Loucy (cell line): ENCODE results near the gene DNM2.
A peak's percentile ranks its signal among the peaks of the same experiment; 100 is the strongest.

Experiments
- H2AFZ ChIP-seq: fragments of 200-600 bp; sonication (generic); 2 replicates; pipeline ENCODE4 v1.6.0; 2016; ENCODE audit warnings: antibody characterized with exemption, mild to moderate bottlenecking, low read length, moderate library complexity
- H3F3A ChIP-seq: fragments of 200-600 bp; 2 replicates; pipeline ENCODE4 v1.6.0; 2016; ENCODE audit warnings: antibody characterized with exemption, low read depth, mild to moderate bottlenecking
- H3K27me3 ChIP-seq: fragments of 200-600 bp; sonication (generic); 2 replicates; pipeline ENCODE4 v1.6.1; 2014; ENCODE audit warnings: low read length, mild to moderate bottlenecking; ENCODE audit not compliant: insufficient read depth, poor library complexity, severe bottlenecking
- H3K36me3 ChIP-seq: fragments of 200-600 bp; sonication (generic); 2 replicates; pipeline ENCODE4 v1.6.1; 2016; ENCODE audit warnings: low read length; ENCODE audit not compliant: insufficient read depth
- H3K4me1 ChIP-seq: fragments of 200-600 bp; sonication (generic); 2 replicates; pipeline ENCODE4 v1.5.1; 2014; ENCODE audit warnings: low read length, mild to moderate bottlenecking; ENCODE audit not compliant: insufficient read depth, poor library complexity, severe bottlenecking
- H3K4me2 ChIP-seq: fragments of 200-600 bp; sonication (generic); 2 replicates; pipeline ENCODE4 v1.6.0; 2014; ENCODE audit warnings: antibody characterized with exemption, low read length, low read depth, mild to moderate bottlenecking; ENCODE audit not compliant: poor library complexity, severe bottlenecking
- H3K4me3 ChIP-seq: fragments of 200-600 bp; sonication (generic); 2 replicates; pipeline ENCODE4 v1.5.1; 2014; ENCODE audit warnings: low read length, mild to moderate bottlenecking, mixed read lengths; ENCODE audit not compliant: poor library complexity, severe bottlenecking
- H3K79me2 ChIP-seq: fragments of 200-600 bp; sonication (generic); 2 replicates; pipeline ENCODE4 v1.6.1; 2014; ENCODE audit warnings: low read length; ENCODE audit not compliant: insufficient read depth
- H3K9ac ChIP-seq: fragments of 200-600 bp; sonication (generic); 2 replicates; pipeline ENCODE4 v1.6.0; 2014; ENCODE audit warnings: mild to moderate bottlenecking, low read depth, low read length, moderate library complexity; ENCODE audit not compliant: poor library complexity, severe bottlenecking
- H3K9me2 ChIP-seq: fragments of 200-600 bp; sonication (generic); replicated peaks from 2 replicates; pipeline ENCODE4 v1.6.1; 2016; ENCODE audit warnings: low read depth, low read length, mixed read lengths
- H3K9me3 ChIP-seq: fragments of 200-600 bp; sonication (generic); 2 replicates; pipeline ENCODE4 v1.6.1; 2014; ENCODE audit warnings: mild to moderate bottlenecking, antibody characterized with exemption, low read length, low read depth; ENCODE audit not compliant: insufficient read depth
- H4K20me1 ChIP-seq: fragments of 200-600 bp; sonication (generic); 2 replicates; pipeline ENCODE4 v1.6.0; 2014; ENCODE audit warnings: antibody characterized with exemption, low read length, mild to moderate bottlenecking; ENCODE audit not compliant: insufficient read depth, poor library complexity, severe bottlenecking
- EZH2phosphoT487 ChIP-seq: fragments of 200-600 bp; IDR thresholded peaks from 2 replicates; pipeline ENCODE4 v1.6.1; 2018; ENCODE audit warnings: antibody characterized with exemption, mild to moderate bottlenecking, moderate library complexity, borderline replicate concordance
- TF ChIP-seq, protein P1 (sequence below): fragments of 200-600 bp; sonication (generic); conservative IDR thresholded peaks from 2 replicates; pipeline ENCODE4 v1.5.1; 2014; ENCODE audit warnings: mild to moderate bottlenecking, antibody characterized with exemption, low read length

The DNM2 gene

GRCh38 chr19:10712754-10713153 is 5.1 kb upstream of the DNM2 start:
- H3K4me1 ChIP-seq: peaks cover 2% of the 10 kb centered on the region
- no peak overlapping the region for H2AFZ ChIP-seq
- no peaks in the 10 kb centered on the region for H3K79me2 ChIP-seq
- H3K27me3 ChIP-seq: no peaks in the 10 kb centered on the region
- no peaks in the 10 kb centered on the region for H3K9me2 ChIP-seq
- no peaks in the 10 kb centered on the region for H4K20me1 ChIP-seq
- H3K9ac ChIP-seq: no peak overlapping the region
- H3K4me2 ChIP-seq: no peak overlapping the region
- H3K4me3 ChIP-seq: no peak overlapping the region
- H3K9me3 ChIP-seq: no peaks in the 10 kb centered on the region
- no peaks in the 10 kb centered on the region for H3K36me3 ChIP-seq
- TF ChIP-seq, protein P1, sequence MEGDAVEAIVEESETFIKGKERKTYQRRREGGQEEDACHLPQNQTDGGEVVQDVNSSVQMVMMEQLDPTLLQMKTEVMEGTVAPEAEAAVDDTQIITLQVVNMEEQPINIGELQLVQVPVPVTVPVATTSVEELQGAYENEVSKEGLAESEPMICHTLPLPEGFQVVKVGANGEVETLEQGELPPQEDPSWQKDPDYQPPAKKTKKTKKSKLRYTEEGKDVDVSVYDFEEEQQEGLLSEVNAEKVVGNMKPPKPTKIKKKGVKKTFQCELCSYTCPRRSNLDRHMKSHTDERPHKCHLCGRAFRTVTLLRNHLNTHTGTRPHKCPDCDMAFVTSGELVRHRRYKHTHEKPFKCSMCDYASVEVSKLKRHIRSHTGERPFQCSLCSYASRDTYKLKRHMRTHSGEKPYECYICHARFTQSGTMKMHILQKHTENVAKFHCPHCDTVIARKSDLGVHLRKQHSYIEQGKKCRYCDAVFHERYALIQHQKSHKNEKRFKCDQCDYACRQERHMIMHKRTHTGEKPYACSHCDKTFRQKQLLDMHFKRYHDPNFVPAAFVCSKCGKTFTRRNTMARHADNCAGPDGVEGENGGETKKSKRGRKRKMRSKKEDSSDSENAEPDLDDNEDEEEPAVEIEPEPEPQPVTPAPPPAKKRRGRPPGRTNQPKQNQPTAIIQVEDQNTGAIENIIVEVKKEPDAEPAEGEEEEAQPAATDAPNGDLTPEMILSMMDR: no peak
- TF ChIP-seq EZH2phosphoT487: no peak
- H3F3A ChIP-seq: no peaks in the 10 kb centered on the region

- no peak for TF ChIP-seq EZH2phosphoT487
- TF ChIP-seq, protein P1: no peak
- Histone ChIP-seq H3K79me2 (peaks cover 4% of the 10 kb centered on the region), H3K4me3 (no peak overlapping the region), H3K9me2 (no peaks in the 10 kb centered on the region), H3K9ac (no peak overlapping the region), H4K20me1 (peaks cover 3% of the 10 kb centered on the region), H3K9me3 (no peaks in the 10 kb centered on the region), H3K4me2 (no peak overlapping the region), H3K4me1 (peaks cover 2% of the 10 kb centered on the region), H3F3A (no peaks in the 10 kb centered on the region), H3K36me3 (no peaks in the 10 kb centered on the region), H3K27me3 (no peaks in the 10 kb centered on the region), H2AFZ (no peak overlapping the region)
Observed at GRCh38 chr19:10713317-10713716, 4.6 kb upstream of the DNM2 start.

DNA sequence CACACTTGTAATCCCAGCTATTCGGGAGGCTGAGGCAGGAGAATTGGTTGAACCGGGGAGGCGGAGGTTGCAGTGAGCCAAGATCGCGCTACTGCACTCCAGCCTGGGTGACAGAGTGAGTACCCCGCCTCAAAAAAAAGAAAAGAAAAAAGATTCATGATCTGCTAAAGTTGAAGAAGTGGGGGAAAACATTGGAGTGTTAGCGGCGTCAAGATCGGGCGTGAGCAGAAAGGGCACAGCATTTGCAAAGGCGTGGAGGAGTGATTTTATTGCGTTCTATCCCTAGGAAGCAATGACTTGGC is 874 bp upstream of the DNM2 start:
- Histone ChIP-seq H4K20me1 (peaks cover 39% of the 10 kb centered on the region), H3K79me2 (peaks cover 41% of the 10 kb centered on the region), H3K9me3 (no peaks in the 10 kb centered on the region), H3K4me3 (no peak overlapping the region), H3F3A (no peaks in the 10 kb centered on the region), H3K9ac (no peak overlapping the region), H3K27me3 (no peaks in the 10 kb centered on the region), H3K4me1 (peaks cover 27% of the 10 kb centered on the region), H3K4me2 (no peak overlapping the region), H2AFZ (peak overlapping the region; percentile 51), H3K9me2 (no peaks in the 10 kb centered on the region), H3K36me3 (no peaks in the 10 kb centered on the region)
- TF ChIP-seq, protein P1: no peak
- no peak for TF ChIP-seq EZH2phosphoT487
